NCI-H2171 treated with DMSO at 0.1 percent for 48 hours (cell line): ENCODE data around the gene NMS.
"Not testable (repeated sequence)": the region's sequence is repeated elsewhere in the genome, so short reads cannot be mapped to it uniquely, and the experiment has no call there.

Experiments used
- DNase-seq: peaks from one replicate; lab custom pipeline; 2025; lab: John Stamatoyannopoulos, UW

Gene NMS, protein sequence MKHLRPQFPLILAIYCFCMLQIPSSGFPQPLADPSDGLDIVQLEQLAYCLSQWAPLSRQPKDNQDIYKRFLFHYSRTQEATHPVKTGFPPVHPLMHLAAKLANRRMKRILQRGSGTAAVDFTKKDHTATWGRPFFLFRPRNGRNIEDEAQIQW

DNA sequence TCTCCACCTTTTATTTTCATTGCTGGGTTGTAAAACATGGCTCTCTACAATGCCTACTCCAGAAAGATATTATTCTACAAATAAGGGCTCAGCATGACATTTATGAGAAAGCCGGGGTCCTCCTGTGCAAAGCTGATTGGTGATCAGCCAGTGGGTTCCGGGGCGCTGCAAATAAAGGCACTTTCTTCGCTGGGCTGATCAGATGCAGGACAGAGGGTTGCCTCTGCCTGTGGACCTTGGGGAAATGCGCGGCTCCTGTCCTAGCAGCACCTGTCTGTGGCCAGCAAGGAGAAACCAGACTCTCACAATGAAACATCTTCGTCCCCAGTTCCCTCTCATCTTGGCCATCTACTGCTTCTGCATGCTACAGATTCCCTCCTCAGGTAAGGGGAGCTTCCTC, at the start of gene NMS:
NMS (plus strand) TSS at position 301 of the 400 bp plus-strand sequence; CDS start at position 308, 7 bp downstream.
- no peak for DNase-seq

DNA sequence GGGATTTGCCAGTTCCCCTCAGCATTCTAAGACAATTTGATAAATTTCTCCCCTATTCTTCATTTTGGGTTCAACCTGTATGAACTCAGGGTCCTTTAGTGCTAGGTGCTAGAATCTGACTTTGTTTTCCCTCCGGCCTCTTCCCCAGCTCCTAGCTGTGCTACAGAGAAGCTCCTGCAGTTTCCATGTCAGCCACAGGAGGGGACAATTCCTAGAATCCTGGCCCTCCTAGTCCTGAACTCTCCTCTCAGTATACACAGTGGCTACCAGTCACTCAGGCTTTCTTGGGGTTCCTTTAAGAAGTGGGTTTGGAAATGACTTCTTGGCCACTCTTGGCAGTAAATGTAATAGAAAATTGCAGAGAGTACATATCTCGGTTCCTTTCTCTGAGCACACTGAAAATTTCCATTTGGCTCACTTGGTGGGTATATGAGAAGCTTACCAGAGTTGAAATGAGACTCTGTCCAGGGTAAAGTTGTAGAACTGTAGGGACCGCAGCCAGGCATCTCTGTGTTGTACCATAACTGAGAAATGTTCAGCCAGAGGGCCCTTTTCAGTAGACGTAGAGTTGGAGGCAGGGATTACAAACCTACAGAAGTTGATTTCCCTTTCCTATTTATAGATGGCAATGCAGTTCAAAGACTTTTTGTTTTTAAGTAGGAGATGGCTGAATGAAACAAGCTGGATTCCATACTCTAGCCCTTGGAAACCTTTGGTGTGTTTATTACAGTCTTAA, 47.8 kb upstream of the NMS start:
- DNase-seq = peak; percentile 38

DNA sequence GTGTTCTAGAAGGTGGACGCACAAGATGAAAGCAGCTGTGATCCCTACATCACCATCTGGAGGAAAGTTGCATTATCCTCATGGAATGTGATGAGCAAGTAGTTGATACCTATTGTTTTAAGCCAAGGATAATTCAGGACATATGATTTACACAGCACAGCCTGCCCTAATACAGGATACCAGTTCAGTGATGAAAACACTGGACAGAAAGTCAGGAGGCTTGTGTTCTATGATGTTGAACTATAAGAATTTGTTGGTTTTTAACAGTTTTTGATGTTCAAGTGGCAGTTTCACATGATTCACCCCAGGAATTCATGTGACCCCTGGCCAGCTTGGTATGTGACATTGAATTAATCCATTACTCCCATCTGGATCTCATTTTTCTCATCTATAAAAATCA, 46.7 kb upstream of the NMS start:
- no peak for DNase-seq

DNA sequence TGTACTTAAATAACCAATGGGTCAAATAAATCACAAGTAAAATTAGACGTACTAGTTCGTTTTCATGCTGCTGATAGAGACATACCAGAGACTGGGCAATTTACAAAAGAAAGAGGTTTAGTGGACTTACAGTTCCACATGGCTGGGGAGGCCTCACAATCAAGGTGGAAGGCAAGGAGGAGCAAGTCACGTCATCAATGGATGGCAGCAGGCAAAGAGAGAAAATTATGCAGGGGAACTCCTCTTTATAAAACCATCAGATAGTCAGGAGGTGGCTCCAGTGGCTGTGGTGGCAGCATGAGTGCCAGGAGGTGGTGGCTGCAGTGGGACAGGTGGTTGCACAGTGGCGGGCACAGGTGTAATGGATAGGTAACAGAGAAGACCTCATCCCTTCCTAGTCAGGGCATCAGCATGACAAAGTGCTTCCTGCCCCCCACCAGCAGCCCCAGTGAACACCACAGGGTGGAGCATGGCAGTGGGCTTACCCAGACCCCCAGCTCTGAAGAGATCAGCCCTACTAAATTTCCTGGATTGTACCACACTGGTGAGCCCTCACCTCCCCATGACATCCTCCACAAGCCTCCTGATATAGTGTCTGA, 45.9 kb upstream of the NMS start:
- DNase-seq = no peak

DNA sequence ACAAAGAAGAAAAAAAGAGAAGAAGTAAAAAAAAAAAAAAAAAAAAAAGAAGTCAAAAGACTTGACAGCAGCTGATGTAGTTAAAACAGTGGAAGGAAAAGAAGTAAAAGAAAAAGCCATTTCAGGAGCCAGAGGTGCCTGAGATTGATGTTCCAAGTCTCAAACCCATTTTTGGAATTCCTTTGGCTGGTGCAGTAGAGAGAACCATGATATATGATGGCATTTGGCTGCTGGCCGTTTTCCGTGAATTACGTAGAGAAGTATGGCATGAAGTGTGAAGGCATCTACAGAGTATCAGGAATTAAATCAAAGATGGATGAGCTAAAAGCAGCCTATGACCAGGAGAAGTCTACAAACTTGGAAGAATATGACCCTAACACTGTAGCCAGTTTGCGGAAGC, 45.2 kb upstream of the NMS start:
- DNase-seq = no peak

DNA sequence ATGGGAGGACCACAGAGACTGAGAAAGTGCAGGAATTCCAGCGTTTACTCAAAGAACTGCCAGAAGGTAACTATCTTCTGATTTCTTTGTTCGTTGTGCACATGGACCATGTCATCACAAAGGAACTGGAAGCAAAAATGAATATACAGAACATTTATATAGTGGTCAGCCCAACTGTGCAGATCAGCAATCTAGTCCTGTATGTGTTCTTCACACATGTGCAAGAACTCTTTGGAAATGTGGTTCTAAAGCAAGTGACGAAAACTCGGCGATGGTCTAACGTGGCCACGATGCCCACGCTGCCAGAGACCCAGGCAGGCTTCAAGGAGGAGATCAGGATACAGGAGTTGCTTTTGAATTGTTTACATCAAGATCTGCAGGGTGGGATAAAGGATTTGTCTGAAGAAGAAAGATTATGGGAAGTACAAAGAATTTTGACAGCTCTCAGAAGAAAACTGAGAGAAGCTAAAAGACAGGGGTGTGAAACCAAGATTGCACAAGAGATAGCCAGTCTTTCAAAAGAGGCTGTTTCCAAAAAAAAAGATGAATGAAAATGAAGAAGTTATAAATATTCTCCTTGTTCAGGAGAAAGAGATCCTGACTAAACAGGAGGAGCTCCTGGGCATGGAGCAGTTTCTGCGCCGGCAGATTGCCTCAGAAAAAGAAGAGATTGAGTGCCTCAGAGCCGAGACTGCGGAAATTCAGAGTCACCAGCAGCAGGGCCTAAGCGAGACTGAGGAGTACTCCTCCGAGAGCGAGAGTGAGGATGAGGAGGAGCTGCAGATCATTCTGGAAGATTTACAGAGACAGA, 44.5 kb upstream of the NMS start:
- DNase-seq = no peak

DNA sequence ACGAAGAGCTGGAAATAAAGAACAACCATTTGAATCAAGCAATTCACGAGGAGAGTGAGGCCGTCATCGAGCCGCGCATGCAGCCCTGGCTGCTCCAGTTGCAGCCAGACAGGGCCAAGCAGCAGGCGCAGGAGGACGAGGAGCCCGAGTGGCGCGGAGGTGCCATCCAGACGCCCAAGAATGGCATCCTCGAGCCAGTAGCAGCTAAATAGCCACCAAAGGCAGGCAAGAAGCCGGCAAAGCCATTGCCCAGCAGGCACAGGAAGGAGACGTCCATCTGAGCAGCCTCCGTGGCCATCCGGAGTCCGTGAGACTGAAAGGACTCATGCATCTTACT, 43.9 kb upstream of the NMS start:
- no peak for DNase-seq

DNA sequence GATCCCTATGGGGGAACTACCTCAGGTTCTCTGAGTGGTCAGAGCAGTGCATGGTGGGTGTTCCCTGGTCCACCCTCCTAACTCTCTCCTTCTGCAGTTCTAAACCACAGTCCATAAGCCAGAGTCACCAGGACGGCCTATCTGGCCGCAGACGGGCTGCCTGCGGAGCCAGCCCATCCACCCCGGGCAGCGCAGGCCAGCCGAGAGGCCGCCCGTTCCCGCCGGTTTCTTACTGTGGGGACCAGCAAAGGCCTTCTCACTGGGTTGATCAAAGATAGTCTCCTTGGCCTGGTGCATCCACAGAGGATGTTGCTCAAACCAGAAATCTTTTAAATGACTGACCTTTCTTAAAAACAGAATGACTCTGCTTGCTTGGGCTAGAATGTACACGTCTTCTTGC, 43.2 kb upstream of the NMS start:
- DNase-seq = no peak

DNA sequence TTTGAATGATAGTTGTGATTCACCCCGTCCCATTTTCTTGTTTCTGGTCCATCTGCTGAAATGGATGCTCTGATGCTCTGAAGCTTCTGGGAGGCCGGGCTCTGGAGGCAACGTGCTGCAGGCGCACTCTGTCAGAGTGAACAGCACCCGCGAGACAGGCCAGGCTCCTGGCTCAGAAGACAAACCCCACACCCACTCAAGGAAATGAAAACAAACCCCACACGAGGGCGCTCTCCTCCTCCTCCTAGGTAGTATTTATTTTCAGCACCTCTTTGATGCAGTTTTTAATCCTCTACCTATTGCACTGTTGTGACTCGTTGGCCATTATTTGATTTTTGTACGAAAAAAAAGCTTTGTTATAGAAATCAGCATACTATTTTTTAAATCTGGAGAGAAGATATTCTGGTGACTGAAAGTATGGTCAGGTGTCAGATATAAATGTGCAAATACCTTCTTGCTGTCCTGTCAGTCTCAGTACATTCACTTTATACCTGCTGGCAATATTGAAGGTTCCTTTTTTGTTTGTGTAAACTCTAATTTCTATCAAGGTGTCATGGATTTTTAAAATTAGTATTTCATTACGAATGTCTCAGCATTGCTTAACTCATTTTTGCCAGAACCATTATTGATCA, 42.5 kb upstream of the NMS start:
- peak; percentile 38 for DNase-seq

DNA sequence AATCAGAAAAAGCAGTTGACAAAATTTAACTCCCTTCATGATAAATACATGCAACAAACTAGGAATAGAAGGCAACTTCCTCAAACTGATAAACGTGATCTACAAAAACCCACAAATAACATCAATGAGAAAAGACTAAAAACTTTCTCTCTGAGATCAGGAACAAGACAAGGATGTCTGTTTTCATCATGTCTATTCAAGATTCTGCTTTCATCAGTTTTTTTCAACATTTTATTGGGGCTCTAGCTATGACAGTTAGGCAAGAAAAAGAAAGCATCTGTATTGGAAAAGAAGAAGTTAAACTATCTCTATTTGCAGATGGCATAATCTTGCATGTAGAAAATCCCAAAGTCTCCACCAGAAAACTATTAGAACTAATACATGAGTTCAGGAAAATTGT, 40.6 kb upstream of the NMS start:
- no peak for DNase-seq

DNA sequence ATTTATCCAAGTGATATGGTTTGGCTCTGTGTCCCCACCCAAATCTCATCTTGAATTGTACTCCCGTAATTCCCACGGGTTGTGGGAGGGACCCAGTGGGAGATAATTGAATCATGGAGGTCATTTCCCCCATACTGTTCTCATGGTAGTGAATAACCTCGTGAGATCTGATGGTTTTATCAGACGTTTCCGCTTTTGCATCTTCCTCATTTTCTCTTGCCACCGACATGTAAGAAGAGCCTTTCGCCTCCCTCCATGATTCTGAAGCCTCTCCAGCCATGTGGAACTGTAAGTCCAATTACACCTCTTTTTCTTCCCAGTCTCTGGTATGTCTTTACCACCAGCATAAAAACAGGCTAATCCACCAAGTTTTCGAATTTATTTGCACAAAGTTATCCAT, 32.5 kb upstream of the NMS start:
- no peak for DNase-seq

DNA sequence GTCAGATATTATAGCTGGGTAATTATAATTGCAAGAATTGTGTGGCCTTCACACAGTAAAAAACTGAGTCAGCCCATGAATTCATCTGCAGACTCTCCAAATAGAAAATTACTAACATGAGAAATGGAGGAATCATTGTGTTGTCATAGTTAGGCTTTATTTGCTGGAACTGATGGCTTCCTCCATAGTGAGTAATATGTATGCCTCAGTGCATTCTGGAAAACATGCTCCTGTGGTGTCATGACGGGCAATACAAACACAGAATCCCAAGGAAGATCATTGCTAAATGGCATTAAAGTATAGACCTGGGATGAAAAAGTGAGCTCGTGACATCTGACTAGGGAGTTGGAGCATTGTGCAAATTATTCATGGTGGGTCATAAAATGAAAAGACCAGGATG, 23.6 kb upstream of the NMS start:
- no peak for DNase-seq

DNA sequence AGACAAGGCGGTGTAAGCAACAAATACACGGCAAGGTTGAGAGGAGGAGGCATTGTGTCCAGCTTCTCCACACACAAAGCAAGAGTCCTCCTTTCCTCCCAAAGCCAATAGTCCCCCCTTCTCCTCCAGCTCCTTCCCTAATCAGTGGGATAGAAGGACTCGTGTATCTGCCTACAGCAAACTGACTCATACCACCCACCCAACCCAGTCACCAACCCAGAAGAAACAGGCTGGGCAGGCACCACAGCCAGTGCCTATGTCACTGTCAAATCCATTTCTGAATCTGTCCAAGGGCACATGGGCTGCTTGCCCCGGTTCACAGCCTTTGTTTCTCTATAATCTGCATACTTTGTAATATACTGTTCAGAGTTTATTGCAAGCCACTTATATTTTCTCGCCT, 19.2 kb upstream of the NMS start:
- DNase-seq = no peak

DNA sequence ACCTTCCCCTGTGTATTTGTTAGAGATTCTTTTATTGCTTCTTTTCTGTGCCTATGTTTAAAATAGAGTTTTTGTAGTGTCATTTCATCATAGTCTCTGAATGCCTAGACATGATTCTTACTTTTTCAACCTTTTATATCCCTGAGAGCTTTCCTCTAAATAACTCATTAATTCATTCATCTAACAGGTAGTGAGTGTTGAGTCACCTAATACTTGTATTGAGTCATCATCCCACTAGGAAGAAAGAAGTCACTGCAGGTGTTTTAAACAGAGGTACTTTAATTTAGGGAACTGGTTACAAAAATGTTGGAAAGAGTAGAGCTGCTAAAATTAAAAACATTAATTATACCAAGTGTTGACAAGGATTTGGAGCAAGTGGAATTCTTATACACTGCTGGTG, 18.5 kb upstream of the NMS start:
- no peak for DNase-seq

DNA sequence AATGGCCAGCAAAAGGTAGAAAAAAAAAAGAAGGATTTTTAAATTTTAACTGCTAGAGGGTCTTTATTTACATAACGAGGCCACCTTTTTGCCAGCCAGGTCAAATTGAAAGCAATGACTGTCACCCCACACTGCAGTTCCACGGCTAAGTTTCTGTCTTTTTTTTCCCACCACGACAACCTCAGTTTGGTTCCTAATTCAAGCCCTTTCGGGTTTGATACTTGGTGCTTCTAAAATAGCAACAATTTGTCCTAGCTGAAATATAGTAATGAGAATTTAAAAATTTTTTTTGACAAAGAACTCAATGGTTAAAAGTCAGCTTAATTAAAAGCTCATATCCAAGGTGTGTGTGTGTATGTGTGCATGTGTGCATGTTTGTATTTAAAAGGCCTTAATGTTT, 16.4 kb upstream of the NMS start:
- no peak for DNase-seq

DNA sequence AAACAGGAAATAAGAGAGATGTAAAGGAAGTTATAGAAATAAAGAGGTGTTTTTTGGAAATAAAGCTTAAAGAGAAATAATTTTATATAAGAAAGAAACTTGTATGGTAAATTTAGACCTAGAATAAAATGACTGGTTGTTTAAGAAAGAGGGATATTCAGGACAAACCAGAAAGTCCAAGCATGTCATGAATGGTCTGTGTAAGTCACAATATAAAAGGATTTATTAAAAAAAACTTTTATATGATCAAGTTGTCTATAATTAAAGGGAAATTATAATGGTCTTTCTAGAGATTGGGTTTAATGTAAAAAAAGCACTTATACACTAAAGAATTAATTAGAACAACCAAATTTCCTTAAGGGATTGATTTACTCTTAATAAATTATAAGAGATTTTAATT, 13.9 kb upstream of the NMS start:
- DNase-seq = not testable (repeated sequence)

DNA sequence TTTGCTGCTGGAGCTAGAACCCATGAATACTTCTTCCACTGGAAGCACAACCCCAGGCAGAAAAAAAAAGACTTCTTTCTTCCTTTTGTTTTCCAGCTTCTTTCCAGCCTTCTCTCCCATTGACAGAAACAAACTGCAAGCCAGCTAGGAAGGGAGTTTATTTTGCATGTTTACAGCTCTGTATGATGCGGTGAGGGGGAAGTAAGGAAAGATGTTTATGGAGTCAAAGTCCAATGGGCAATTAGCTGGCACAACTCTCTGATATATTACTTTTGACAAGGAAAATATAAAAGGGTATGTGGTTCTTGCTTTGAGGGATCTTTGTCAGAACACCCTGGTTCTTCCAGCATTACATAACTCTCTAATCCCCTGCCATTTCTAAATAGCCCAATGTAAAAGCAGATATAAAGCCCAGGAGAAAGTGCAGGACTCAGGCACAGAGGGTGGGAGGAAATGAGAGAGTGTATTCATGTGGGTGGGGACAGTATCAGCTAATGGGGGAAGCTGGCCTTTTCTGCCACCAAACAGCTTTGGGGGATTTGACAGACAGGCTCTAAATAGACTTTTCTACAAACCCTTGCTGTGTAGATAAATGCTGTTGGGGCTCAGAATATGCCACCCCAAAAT, 9.3 kb upstream of the NMS start:
- no peak for DNase-seq

DNA sequence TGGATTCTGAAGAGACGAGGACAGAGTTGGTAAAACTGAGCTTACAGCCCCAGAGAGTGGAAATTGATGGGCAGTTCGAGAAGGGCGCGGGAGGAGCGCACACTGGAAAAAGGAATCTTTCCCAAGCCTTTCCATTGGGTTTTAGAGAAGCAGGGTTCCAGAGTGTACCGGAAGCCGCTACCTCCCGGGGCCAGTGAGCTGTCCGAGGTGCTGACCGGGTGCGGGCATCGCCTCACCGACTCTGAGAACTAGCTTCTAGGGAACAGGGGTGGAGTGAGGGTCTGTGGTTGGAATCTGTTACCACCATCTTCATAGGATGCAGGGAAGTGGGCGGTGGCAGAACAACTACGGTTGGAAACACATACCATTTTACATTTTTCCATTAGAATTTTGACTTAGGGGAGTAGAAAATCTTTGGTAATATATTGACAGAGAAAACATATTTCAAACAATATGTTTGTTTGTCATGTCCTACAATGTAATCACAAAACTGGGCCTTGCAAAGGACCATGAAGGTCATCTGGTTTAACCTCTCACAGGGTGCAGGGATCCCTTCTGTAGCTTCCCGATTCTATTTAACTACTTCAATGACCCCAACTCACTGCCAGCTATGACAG, 724 bp downstream of the NMS start:
- DNase-seq = no peak

DNA sequence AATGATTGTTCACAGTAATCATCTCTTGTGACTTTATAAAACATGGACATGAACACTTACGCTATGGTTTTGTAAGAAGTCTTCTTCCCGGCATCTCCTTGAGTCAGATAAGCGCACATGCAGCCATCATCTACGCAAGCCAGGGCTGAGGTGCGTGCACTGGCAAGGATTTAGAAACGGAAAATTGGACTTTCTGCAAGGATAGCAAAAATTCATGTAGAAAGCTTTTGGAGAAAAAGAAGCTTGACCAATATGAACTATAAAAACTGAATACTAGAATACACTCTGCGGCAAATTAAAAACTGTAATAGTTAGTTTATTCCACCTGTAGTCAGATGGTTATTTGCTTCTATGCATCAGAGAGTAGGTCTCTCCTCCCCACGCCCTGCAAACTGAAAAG, 6.3 kb downstream of the NMS start:
- no peak for DNase-seq

DNA sequence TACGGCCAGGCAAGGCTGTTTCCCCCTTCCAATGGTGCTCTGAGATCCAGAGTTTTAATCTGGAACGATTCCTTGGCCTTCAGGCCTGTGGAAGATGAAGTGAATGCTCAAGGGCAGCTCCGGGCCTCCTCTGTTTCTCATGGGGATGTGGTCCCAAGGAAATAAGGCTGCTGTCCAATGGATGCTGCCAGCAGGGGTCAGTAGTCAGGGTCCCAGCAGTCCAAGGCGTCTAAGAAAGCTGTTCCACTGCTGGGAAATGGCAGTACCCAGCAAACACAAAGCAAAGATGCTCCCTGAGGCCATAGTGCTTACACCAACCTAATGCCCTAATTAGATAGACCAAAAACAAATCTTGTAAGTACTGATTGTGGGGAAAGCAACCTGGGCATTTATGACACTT, 12.5 kb downstream of the NMS start:
- no peak for DNase-seq

DNA sequence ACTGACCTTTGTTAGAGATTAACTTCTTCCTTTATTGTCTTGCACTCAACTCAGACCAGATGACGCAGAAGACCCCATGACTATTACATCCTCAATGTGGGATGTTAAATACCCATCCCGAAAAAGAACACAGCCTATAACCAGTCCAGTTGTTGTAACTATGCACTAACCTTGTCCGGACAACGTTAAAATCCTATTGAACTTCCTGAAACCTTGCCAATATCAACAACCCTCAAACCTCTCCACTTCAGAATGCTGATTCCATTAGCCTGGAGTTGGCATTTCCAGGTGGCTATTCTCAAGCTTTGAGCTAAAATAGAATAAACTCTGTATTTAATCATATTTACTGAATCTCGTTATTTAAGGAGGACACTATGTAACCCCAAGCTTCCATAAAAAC, 13.6 kb downstream of the NMS start:
- no peak for DNase-seq

DNA sequence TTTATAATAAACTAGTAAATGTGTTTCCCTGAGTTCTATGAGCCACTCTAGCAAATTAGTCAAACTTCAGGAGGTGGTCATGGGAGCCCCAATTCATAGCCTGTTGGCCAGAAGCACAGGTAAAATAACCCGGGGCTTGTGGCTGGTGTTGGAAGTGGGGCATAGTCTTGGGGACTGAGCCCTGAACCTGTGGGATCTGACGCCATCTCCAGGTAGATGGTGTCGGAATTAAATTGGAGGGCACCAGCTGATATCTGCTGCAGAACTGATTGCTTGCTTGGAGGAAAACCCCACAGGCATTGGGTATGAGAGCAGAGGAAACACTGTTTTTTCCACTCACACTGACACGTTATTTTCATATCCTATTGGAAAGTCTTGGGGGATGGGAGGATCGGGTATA, 14.1 kb downstream of the NMS start:
- DNase-seq = no peak
